SK-N-SH (cell line): Measurements from ENCODE around the gene PDIA5. TPM values are rescaled to one million over a fixed set of nuclear protein-coding genes. Genes with fewer than 3 reads are reported as not detected.

Experiments
- CTCF ChIA-PET: fragments of 300-600, 350-600 bp; formaldehyde crosslinking; extraction: SDS; loops from one replicate; lab custom pipeline; 2021; lab: Yijun Ruan, JAX
- POLR2A ChIA-PET: fragments of 350-600 bp; sonication (Branson Sonifier 250); formaldehyde crosslinking; extraction: SDS; loops from one replicate; lab custom pipeline; 2020; ENCODE audit warnings: antibody characterized with exemption, inconsistent platforms; lab: Yijun Ruan, JAX
- DNase-seq: peaks from one replicate; pipeline ENCODE4 v3.0.0; 2012
- H2AFZ ChIP-seq: fragments of 200-600 bp; sonication (generic); 2 replicates; pipeline ENCODE4 v1.8.1; 2016; ENCODE audit warnings: antibody characterized with exemption, mild to moderate bottlenecking, low read depth
- H3F3A ChIP-seq: fragments of 200-600 bp; sonication (generic); replicated peaks from 2 replicates; pipeline ENCODE3; 2016; ENCODE audit warnings: antibody characterized with exemption, mild to moderate bottlenecking; ENCODE audit not compliant: insufficient read depth
- H3K27ac ChIP-seq, 2 experiments: fragments of 200-500 bp in 1 of 2; fragments of 200-600 bp in 1 of 2; sonication (Bioruptor generic) in 1 of 2; sonication (generic), shearing (Covaris generic) in 1 of 2; 2 replicates each; pipeline versions ENCODE4 v1.5.1 to v1.6.1; 2014 to 2016; ENCODE audit warnings: low read depth in 2 of 2, inconsistent platforms in 1 of 2, low read length in 1 of 2, mild to moderate bottlenecking in 1 of 2, mixed read lengths in 1 of 2
- H3K27me3 ChIP-seq: fragments of 200-600 bp; sonication (generic), shearing (Covaris generic); 2 replicates; pipeline ENCODE4 v1.6.1; 2016; ENCODE audit warnings: mixed run types; ENCODE audit not compliant: insufficient read depth
- H3K36me3 ChIP-seq, 2 experiments: fragments of 200-500 bp in 1 of 2; fragments of 200-600 bp in 1 of 2; sonication (Bioruptor generic) in 1 of 2; sonication (generic) in 1 of 2; replicated peaks in 1 of 2; 2 replicates each; pipeline versions ENCODE3 to v1.5.1; 2014 to 2016; ENCODE audit warnings: low read length in 1 of 2, mild to moderate bottlenecking in 1 of 2; ENCODE audit not compliant: insufficient read depth in 2 of 2, control insufficient read depth in 1 of 2
- H3K4me1 ChIP-seq, 2 experiments: fragments of 200-500 bp in 1 of 2; fragments of 200-600 bp in 1 of 2; sonication (Bioruptor generic) in 1 of 2; sonication (generic), shearing (Covaris generic) in 1 of 2; 2 replicates each; pipeline versions ENCODE4 v1.5.1 to v1.6.1; 2014 to 2016; ENCODE audit warnings: low read depth in 1 of 2, low read length in 1 of 2, mixed run types in 1 of 2; ENCODE audit not compliant: insufficient read depth in 2 of 2, control insufficient read depth in 1 of 2
- H3K4me2 ChIP-seq: fragments of 200-600 bp; sonication (generic), shearing (Covaris generic); 2 replicates; pipeline ENCODE4 v1.6.1; 2017; ENCODE audit warnings: mixed run types
- H3K4me3 ChIP-seq, 2 experiments: fragments of 200-500 bp in 1 of 2; fragments of 200-600 bp in 1 of 2; sonication (Bioruptor generic) in 1 of 2; sonication (generic), shearing (Covaris generic) in 1 of 2; 2 replicates each; pipeline versions ENCODE4 v1.5.1 to v1.8.1; 2014 to 2016; ENCODE audit warnings: low read depth in 2 of 2, inconsistent platforms in 1 of 2, low read length in 1 of 2, mild to moderate bottlenecking in 1 of 2, mixed read lengths in 1 of 2, moderate library complexity in 1 of 2
- H3K79me2 ChIP-seq: fragments of 200-600 bp; sonication (generic); 2 replicates; pipeline ENCODE4 v1.8.1; 2017; ENCODE audit warnings: mild to moderate bottlenecking; ENCODE audit not compliant: insufficient read depth
- H3K9ac ChIP-seq: fragments of 200-600 bp; sonication (generic); 2 replicates; pipeline ENCODE4 v1.6.1; 2017; ENCODE audit warnings: mixed run types
- H3K9me2 ChIP-seq: fragments of 200-600 bp; sonication (generic); 2 replicates; pipeline ENCODE4 v1.6.1; 2017; ENCODE audit warnings: mixed run types
- H3K9me3 ChIP-seq: fragments of 200-600 bp; sonication (generic); 2 replicates; pipeline ENCODE4 v1.6.1; 2017; ENCODE audit warnings: mixed run types, mild to moderate bottlenecking, moderate library complexity
- H4K20me1 ChIP-seq: fragments of 200-600 bp; sonication (generic); 2 replicates; pipeline ENCODE4 v1.6.1; 2017; ENCODE audit warnings: mild to moderate bottlenecking, mixed run types; ENCODE audit not compliant: insufficient read depth
- EP300 ChIP-seq, 2 experiments: IDR thresholded peaks; 2 replicates each; pipeline versions ENCODE4 v1.4.0 to v1.6.1; 2012; ENCODE audit warnings: borderline replicate concordance in 1 of 2, low read depth in 1 of 2, low read length in 1 of 2
- FOSL2 ChIP-seq: IDR thresholded peaks from 2 replicates; pipeline ENCODE4 v1.4.0; 2012; ENCODE audit warnings: low read depth, mild to moderate bottlenecking, moderate library complexity, borderline replicate concordance
- GABPA ChIP-seq: IDR thresholded peaks from 2 replicates; pipeline ENCODE4 v1.4.0; 2012; ENCODE audit warnings: low read depth, mild to moderate bottlenecking
- IRF3 ChIP-seq: fragments of 150-350 bp; IDR thresholded peaks from 2 replicates; pipeline ENCODE4 v1.6.1; 2016; ENCODE audit warnings: mild to moderate bottlenecking, low read depth, low read length
- JUND ChIP-seq: IDR thresholded peaks from 2 replicates; pipeline ENCODE4 v1.4.0; 2012
- MEF2A ChIP-seq: IDR thresholded peaks from 2 replicates; pipeline ENCODE4 v1.4.0; 2012; ENCODE audit warnings: low read depth, borderline replicate concordance
- NFIC ChIP-seq: IDR thresholded peaks from 2 replicates; pipeline ENCODE4 v1.4.0; 2012; ENCODE audit warnings: borderline replicate concordance
- NRF1 ChIP-seq: IDR thresholded peaks from 2 replicates; pipeline ENCODE4 v1.6.1; 2012; ENCODE audit warnings: low read depth, mild to moderate bottlenecking, low read length
- RCOR1 ChIP-seq: fragments of 150-350 bp; IDR thresholded peaks from 2 replicates; pipeline ENCODE4 v1.6.1; 2017; ENCODE audit warnings: antibody characterized with exemption, low read length
- SMC3 ChIP-seq: IDR thresholded peaks from 2 replicates; pipeline ENCODE4 v1.6.1; 2012; ENCODE audit warnings: low read depth, low read length, improper control_type of control experiment
- TAF1 ChIP-seq: IDR thresholded peaks from 2 replicates; pipeline ENCODE4 v1.6.1; 2012; ENCODE audit warnings: low read depth, mild to moderate bottlenecking, low read length, moderate library complexity, borderline replicate concordance
- ZBTB33 ChIP-seq: IDR thresholded peaks from 2 replicates; pipeline ENCODE4 v1.4.0; 2012; ENCODE audit warnings: low read depth, borderline replicate concordance
- WGBS: methylation state at CpG from one replicate; pipeline ENCODE4 v1.1.6; 2017; ENCODE audit warnings: low lambda C conversion rate; 5-methylcytosine and 5-hydroxymethylcytosine counted together
- polyA plus RNA-seq, 3 experiments: library from polyadenylated mRNA; depleted of rRNA; stranded (reverse); fragments of >200 nt; gene quantifications; 2 replicates each; pipeline ENCODE4 v1.2.3, GENCODE V29; 2012
- TF ChIP-seq, protein P1 (sequence below): IDR thresholded peaks from 2 replicates; pipeline ENCODE4 v1.4.0; 2012; ENCODE audit warnings: low read depth, borderline replicate concordance
- TF ChIP-seq, protein P2 (sequence below): IDR thresholded peaks from 2 replicates; pipeline ENCODE4; 2012

PDIA5 gene
- polyA plus RNA-seq, 1 of the 3 experiments (the other 2 are of a cell fraction) = 28.6 TPM

GRCh38 chr3:123116116-123116515 is 49.3 kb downstream of the PDIA5 start:
- H3K27ac ChIP-seq = no peak overlapping the region
- no peaks in the 10 kb centered on the region for H3F3A ChIP-seq
- TF ChIP-seq TAF1 (no peak), RCOR1 (no peak), JUND (no peak), NFIC (no peak), MEF2A (no peak), GABPA (no peak), SMC3 (no peak), FOSL2 (no peak), NRF1 (no peak), EP300 (IDR thresholded peaks at IDR 0.05; ENCODE audit: borderline replicate concordance in 1 of 2, low read depth in 1 of 2, low read length in 1 of 2) (no peak), ZBTB33 (no peak), IRF3 (no peak)
- TF ChIP-seq, protein P1, sequence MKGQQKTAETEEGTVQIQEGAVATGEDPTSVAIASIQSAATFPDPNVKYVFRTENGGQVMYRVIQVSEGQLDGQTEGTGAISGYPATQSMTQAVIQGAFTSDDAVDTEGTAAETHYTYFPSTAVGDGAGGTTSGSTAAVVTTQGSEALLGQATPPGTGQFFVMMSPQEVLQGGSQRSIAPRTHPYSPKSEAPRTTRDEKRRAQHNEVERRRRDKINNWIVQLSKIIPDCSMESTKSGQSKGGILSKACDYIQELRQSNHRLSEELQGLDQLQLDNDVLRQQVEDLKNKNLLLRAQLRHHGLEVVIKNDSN = no peak
- TF ChIP-seq, protein P2, sequence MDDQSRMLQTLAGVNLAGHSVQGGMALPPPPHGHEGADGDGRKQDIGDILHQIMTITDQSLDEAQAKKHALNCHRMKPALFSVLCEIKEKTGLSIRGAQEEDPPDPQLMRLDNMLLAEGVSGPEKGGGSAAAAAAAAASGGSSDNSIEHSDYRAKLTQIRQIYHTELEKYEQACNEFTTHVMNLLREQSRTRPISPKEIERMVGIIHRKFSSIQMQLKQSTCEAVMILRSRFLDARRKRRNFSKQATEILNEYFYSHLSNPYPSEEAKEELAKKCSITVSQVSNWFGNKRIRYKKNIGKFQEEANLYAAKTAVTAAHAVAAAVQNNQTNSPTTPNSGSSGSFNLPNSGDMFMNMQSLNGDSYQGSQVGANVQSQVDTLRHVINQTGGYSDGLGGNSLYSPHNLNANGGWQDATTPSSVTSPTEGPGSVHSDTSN = no peak
- no peak overlapping the region for H3K4me2 ChIP-seq
- H3K4me1 ChIP-seq = peaks cover 0 to 14% of the 10 kb centered on the region in 2 experiments; a peak in 1 of 4 replicates
- no peaks in the 10 kb centered on the region for H3K9me3 ChIP-seq
- no peak for DNase-seq
- WGBS = 97% methylated on average over 10 of the region's 10 CpGs
- H3K4me3 ChIP-seq = no peak overlapping the region
- H3K27me3 ChIP-seq = no peaks in the 10 kb centered on the region
- H3K79me2 ChIP-seq = no peaks in the 10 kb centered on the region
- H3K36me3 ChIP-seq = peaks cover 19 to 43% of the 10 kb centered on the region in 2 experiments
- H2AFZ ChIP-seq = no peak overlapping the region
- CTCF ChIA-PET = interaction anchor here (1.3 kb wide), 1 partner anchor 173 kb away, joined by 6 read pairs; no protein-coding TSS in a partner anchor
- POLR2A ChIA-PET = no interaction called here
- H3K9ac ChIP-seq = no peak overlapping the region
- no peaks in the 10 kb centered on the region for H4K20me1 ChIP-seq
- no peaks in the 10 kb centered on the region for H3K9me2 ChIP-seq
